H9 (cell line): ENCODE data around the gene CDH22. TPM values are rescaled to one million over a fixed set of nuclear protein-coding genes. Genes with fewer than 3 reads are reported as not detected.

Experiments
- DNase-seq: peaks from one replicate; pipeline ENCODE4 v3.0.0-alpha.2; 2017
- H2AFZ ChIP-seq: one replicate; pipeline ENCODE4 v1.6.1; 2013; ENCODE audit warnings: mild to moderate bottlenecking, low read length, control low read depth, moderate library complexity
- H2AK5ac ChIP-seq: 2 replicates; pipeline ENCODE4 v1.6.1; 2013; ENCODE audit warnings: low read length, control low read depth, mixed read lengths; ENCODE audit not compliant: insufficient read length
- H2BK120ac ChIP-seq: one replicate; pipeline ENCODE4 v1.6.1; 2013; ENCODE audit warnings: low read depth, mild to moderate bottlenecking, low read length, control low read depth, inconsistent platforms; ENCODE audit not compliant: poor library complexity, severe bottlenecking
- H2BK12ac ChIP-seq: 2 replicates; pipeline ENCODE4 v1.6.1; 2013; ENCODE audit warnings: low read length, control low read depth, mixed read lengths, low read depth; ENCODE audit not compliant: insufficient read length
- H2BK15ac ChIP-seq: 2 replicates; pipeline ENCODE4 v1.6.1; 2013; ENCODE audit warnings: low read depth, low read length, control low read depth
- H2BK20ac ChIP-seq: one replicate; pipeline ENCODE4 v1.6.1; 2013; ENCODE audit warnings: low read depth, mild to moderate bottlenecking, low read length, control low read depth, inconsistent platforms; ENCODE audit not compliant: poor library complexity, severe bottlenecking
- H2BK5ac ChIP-seq: 2 replicates; pipeline ENCODE4 v1.6.1; 2013; ENCODE audit warnings: low read length, control low read depth, mixed read lengths; ENCODE audit not compliant: insufficient read length
- H3K14ac ChIP-seq: 2 replicates; pipeline ENCODE4 v1.6.1; 2013; ENCODE audit warnings: low read length, control low read depth; ENCODE audit not compliant: insufficient read depth
- H3K18ac ChIP-seq: 2 replicates; pipeline ENCODE4 v1.6.1; 2013; ENCODE audit warnings: low read depth, mild to moderate bottlenecking, mixed read lengths, low read length, control low read depth; ENCODE audit not compliant: insufficient read length
- H3K23ac ChIP-seq: 2 replicates; pipeline ENCODE4 v1.6.1; 2013; ENCODE audit warnings: low read length, control low read depth, mixed read lengths, low read depth; ENCODE audit not compliant: insufficient read length
- H3K23me2 ChIP-seq: 2 replicates; pipeline ENCODE4 v1.6.1; 2013; ENCODE audit warnings: low read depth, mild to moderate bottlenecking, mixed read lengths, low read length, control low read depth; ENCODE audit not compliant: insufficient read length, poor library complexity, severe bottlenecking
- H3K27ac ChIP-seq: 2 replicates; pipeline ENCODE4 v1.5.1; 2013; ENCODE audit warnings: low read length, control low read depth, mixed read lengths, low read depth; ENCODE audit not compliant: insufficient read length
- H3K27me3 ChIP-seq: 2 replicates; pipeline ENCODE4 v1.6.1; 2013; ENCODE audit warnings: low read length, control low read depth, inconsistent platforms; ENCODE audit not compliant: insufficient read depth
- H3K4ac ChIP-seq: 2 replicates; pipeline ENCODE4 v1.6.1; 2013; ENCODE audit warnings: low read depth, mild to moderate bottlenecking, control low read depth, inconsistent platforms, low read length, moderate library complexity
- H3K4me1 ChIP-seq: 2 replicates; pipeline ENCODE4 v1.6.1; 2013; ENCODE audit warnings: low read length, control low read depth, inconsistent platforms; ENCODE audit not compliant: insufficient read depth
- H3K4me2 ChIP-seq: 2 replicates; pipeline ENCODE4 v1.6.1; 2013; ENCODE audit warnings: low read length, control low read depth, mixed read lengths; ENCODE audit not compliant: insufficient read length, insufficient read depth
- H3K56ac ChIP-seq: 2 replicates; pipeline ENCODE4 v1.6.1; 2013; ENCODE audit warnings: low read depth, mild to moderate bottlenecking, mixed read lengths, low read length, control low read depth; ENCODE audit not compliant: insufficient read length
- H3K79me1 ChIP-seq: 2 replicates; pipeline ENCODE4 v1.6.1; 2013; ENCODE audit warnings: low read depth, mild to moderate bottlenecking, moderate library complexity, low read length, control low read depth, inconsistent platforms; ENCODE audit not compliant: insufficient read depth, poor library complexity, severe bottlenecking
- H3K79me2 ChIP-seq: 2 replicates; pipeline ENCODE4 v1.6.1; 2013; ENCODE audit warnings: low read length, control low read depth, inconsistent platforms; ENCODE audit not compliant: insufficient read depth
- H3K9ac ChIP-seq: 2 replicates; pipeline ENCODE4 v1.6.1; 2013; ENCODE audit warnings: low read length, control low read depth, mixed read lengths; ENCODE audit not compliant: insufficient read length; ENCODE audit errors: extremely low read depth
- H3K9me3 ChIP-seq: one replicate; pipeline ENCODE4 v1.6.1; 2013; ENCODE audit warnings: low read depth, low read length, inconsistent platforms; ENCODE audit not compliant: control insufficient read depth
- H3T11ph ChIP-seq: one replicate; pipeline ENCODE4 v1.6.1; 2013; ENCODE audit warnings: mild to moderate bottlenecking, low read length, control low read depth, inconsistent platforms
- H4K20me1 ChIP-seq: one replicate; pipeline ENCODE4 v1.6.1; 2013; ENCODE audit not compliant: control insufficient read depth, insufficient read length, insufficient read depth
- H4K5ac ChIP-seq: 2 replicates; pipeline ENCODE4 v1.6.1; 2013; ENCODE audit warnings: low read depth, mild to moderate bottlenecking, mixed read lengths, low read length, control low read depth; ENCODE audit not compliant: insufficient read length
- H4K8ac ChIP-seq: replicated peaks from 2 replicates; pipeline ENCODE4 v1.6.1; 2013; ENCODE audit warnings: low read length, control low read depth, mixed read lengths, low read depth; ENCODE audit not compliant: insufficient read length
- H4K91ac ChIP-seq: 2 replicates; pipeline ENCODE4 v1.6.1; 2013; ENCODE audit warnings: low read depth, mild to moderate bottlenecking, moderate library complexity, mixed read lengths, low read length, control low read depth; ENCODE audit not compliant: insufficient read length
- H3K27ac Mint-ChIP-seq, 3 experiments: 2 replicates in 2 of 3; 3 replicates in 1 of 3; pipeline ENCODE4 v1.8.0; 2020 to 2021; ENCODE audit warnings: mixed read lengths in 3 of 3, mild to moderate bottlenecking in 1 of 3, moderate library complexity in 1 of 3
- H3K27me3 Mint-ChIP-seq: 2 replicates; pipeline ENCODE4 v1.8.0; 2021; ENCODE audit warnings: low read depth, mild to moderate bottlenecking, moderate library complexity, mixed read lengths
- H3K36me3 Mint-ChIP-seq, 3 experiments: 2 replicates in 2 of 3; 3 replicates in 1 of 3; pipeline ENCODE4 v1.8.0; 2020 to 2021; ENCODE audit warnings: low read depth in 3 of 3, mixed read lengths in 3 of 3; ENCODE audit not compliant: insufficient read depth in 1 of 3
- H3K4me1 Mint-ChIP-seq, 2 experiments: 2 replicates each; pipeline ENCODE4 v1.8.0; 2020; ENCODE audit warnings: mixed read lengths in 2 of 2
- H3K4me3 Mint-ChIP-seq, 2 experiments: 2 replicates in 1 of 2; 3 replicates in 1 of 2; pipeline ENCODE4 v1.8.0; 2020 to 2021; ENCODE audit warnings: mild to moderate bottlenecking in 2 of 2, mixed read lengths in 2 of 2, moderate library complexity in 1 of 2
- H3K9me3 Mint-ChIP-seq, 2 experiments: 2 replicates in 1 of 2; 3 replicates in 1 of 2; pipeline ENCODE4 v1.8.0; 2020; ENCODE audit warnings: mild to moderate bottlenecking in 2 of 2, mixed read lengths in 2 of 2, moderate library complexity in 1 of 2
- WGBS: extraction: QIAGEN DNeasy Blood & Tissue Kit; methylation state at CpG from one replicate; pipeline ENCODE4 v1.1.7; 2013; ENCODE audit warnings: missing lambda C conversion rate, low lambda C conversion rate, mixed read lengths; ENCODE audit not compliant: insufficient read length; ENCODE audit errors: extremely low coverage; 5-methylcytosine and 5-hydroxymethylcytosine counted together
- total RNA-seq: library from RNA; stranded (reverse); gene quantifications from 2 replicates; pipeline ENCODE4 v1.2.1, GENCODE V29; 2021
- TF ChIP-seq, protein P1 (sequence below): fragments of 200-600 bp; sonication (generic); conservative IDR thresholded peaks from 3 replicates; pipeline ENCODE4 v1.8.0; 2021; ENCODE audit warnings: antibody characterized with exemption, mild to moderate bottlenecking

CDH22 gene
- total RNA-seq, 1 experiment from 2014 or later = not detected

DNA sequence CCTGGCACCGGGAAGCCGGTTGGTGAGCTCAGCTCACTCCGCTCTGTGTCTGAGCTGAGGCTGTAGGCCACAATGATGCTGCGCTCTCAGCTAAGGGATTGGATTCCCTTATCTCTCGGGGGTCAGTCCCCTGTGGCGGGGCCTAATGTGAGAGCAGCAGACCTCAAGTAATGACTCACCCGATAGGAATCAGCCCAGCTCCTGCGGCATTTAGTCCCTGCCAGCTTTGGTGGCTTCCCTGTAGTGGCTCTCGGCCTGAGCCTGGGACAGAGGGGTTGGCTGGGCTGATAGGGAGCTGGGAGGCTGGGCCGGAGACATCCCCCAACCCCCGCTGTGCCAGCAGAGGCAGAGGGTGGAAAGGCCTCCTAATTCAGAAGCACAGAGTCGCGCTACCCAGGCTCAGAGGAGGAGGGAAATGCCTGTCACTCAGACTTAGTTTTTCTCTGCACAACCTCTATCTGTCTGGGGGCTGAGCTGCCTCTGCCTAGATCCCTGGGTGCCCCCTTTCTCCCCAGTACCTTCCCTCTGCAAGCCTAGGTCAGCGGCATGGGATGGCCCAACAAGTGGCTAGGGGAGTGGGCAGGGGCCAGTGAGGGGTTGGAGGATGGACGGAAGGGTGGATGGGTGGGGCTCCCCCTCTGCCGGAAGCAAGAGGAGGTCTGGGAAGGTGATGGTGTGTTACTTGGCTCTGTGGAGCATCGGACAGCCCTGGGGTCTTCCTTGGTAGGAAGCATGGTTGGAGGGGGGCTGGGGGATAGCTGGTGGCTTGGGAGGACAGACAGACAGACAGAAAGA lies 92.2 kb downstream of the CDH22 start:
- peaks cover 31% of the 10 kb centered on the region in 2 experiments for H3K4me1 Mint-ChIP-seq
- H3K4me2 ChIP-seq = no peak overlapping the region

More for the DNA sequence above, 92.2 kb downstream of the CDH22 start:
- DNase-seq = peak; percentile 91
- Histone ChIP-seq H3K79me1 (no peaks in the 10 kb centered on the region), H4K5ac (no peak overlapping the region), H3K27ac (no peak overlapping the region), H3K9ac (no peak overlapping the region), H2BK20ac (no peak overlapping the region), H3K4me1 (no peaks in the 10 kb centered on the region; the same call in 1 of the 2 replicates), H2AFZ (no peak overlapping the region), H3K23me2 (no peaks in the 10 kb centered on the region), H3K18ac (no peak overlapping the region), H3K79me2 (no peaks in the 10 kb centered on the region), H3K56ac (no peak overlapping the region), H3K4ac (no peak overlapping the region), H4K8ac (no peak overlapping the region), H2AK5ac (no peak overlapping the region), H2BK12ac (no peak overlapping the region), H4K91ac (no peak overlapping the region), H3T11ph (no peak overlapping the region), H3K27me3 (no peaks in the 10 kb centered on the region), H3K14ac (peak overlapping the region; percentile 25; the same call in 1 of the 2 replicates), H2BK5ac (no peak overlapping the region), H2BK15ac (no peak overlapping the region), H3K23ac (no peak overlapping the region), H3K9me3 (no peaks in the 10 kb centered on the region), H2BK120ac (no peak overlapping the region), H4K20me1 (no peaks in the 10 kb centered on the region)
- WGBS = no CpG with 5 or more reads among the region's 17 CpGs
- Mint-ChIP-seq H3K36me3 (no peaks in the 10 kb centered on the region), H3K27ac (no peak overlapping the region), H3K9me3 (no peaks in the 10 kb centered on the region; a peak in 2 of 5 replicates), H3K4me3 (no peak overlapping the region), H3K27me3 (peaks cover 10% of the 10 kb centered on the region)
- TF ChIP-seq, protein P1, sequence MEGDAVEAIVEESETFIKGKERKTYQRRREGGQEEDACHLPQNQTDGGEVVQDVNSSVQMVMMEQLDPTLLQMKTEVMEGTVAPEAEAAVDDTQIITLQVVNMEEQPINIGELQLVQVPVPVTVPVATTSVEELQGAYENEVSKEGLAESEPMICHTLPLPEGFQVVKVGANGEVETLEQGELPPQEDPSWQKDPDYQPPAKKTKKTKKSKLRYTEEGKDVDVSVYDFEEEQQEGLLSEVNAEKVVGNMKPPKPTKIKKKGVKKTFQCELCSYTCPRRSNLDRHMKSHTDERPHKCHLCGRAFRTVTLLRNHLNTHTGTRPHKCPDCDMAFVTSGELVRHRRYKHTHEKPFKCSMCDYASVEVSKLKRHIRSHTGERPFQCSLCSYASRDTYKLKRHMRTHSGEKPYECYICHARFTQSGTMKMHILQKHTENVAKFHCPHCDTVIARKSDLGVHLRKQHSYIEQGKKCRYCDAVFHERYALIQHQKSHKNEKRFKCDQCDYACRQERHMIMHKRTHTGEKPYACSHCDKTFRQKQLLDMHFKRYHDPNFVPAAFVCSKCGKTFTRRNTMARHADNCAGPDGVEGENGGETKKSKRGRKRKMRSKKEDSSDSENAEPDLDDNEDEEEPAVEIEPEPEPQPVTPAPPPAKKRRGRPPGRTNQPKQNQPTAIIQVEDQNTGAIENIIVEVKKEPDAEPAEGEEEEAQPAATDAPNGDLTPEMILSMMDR = no peak
